OCI-M1 (cell line): ENCODE results near the gene RRAS2.
"Not testable (repeated sequence)": the region's sequence is repeated elsewhere in the genome, so short reads cannot be mapped to it uniquely, and the experiment has no call there.

Source experiments
- DNase-seq: peaks from one replicate; lab custom pipeline; 2025; lab: John Stamatoyannopoulos, UW

The RRAS2 gene

GRCh38 chr11:14306481-14306880 is 52.5 kb downstream of the RRAS2 start:
- no peak for DNase-seq

- DNase-seq = no peak
Observed at GRCh38 chr11:14305649-14306048, 53.3 kb downstream of the RRAS2 start.

- DNase-seq = no peak
Observed at GRCh38 chr11:14304601-14305000, 54.4 kb downstream of the RRAS2 start.

GRCh38 chr11:14300661-14301304 is 58.2 kb downstream of the RRAS2 start:
- DNase-seq = peak; percentile 89

GRCh38 chr11:14299921-14300320 is 59.1 kb downstream of the RRAS2 start:
- DNase-seq = no peak

GRCh38 chr11:14290422-14290821 is 68.6 kb downstream of the RRAS2 start:
- no peak for DNase-seq

GRCh38 chr11:14288189-14288935 is 70.6 kb downstream of the RRAS2 start:
- DNase-seq = no peak

GRCh38 chr11:14278869-14279268 is 80.1 kb downstream of the RRAS2 start:
- not testable (repeated sequence) for DNase-seq

GRCh38 chr11:14275076-14275475 is 83.9 kb downstream of the RRAS2 start:
- no peak for DNase-seq

GRCh38 chr11:14273895-14274294 is 85.1 kb downstream of the RRAS2 start:
- DNase-seq = no peak

GRCh38 chr11:14270690-14271542 is 88.1 kb downstream of the RRAS2 start:
- peak; percentile 91 for DNase-seq

GRCh38 chr11:14269692-14270573 is 89.0 kb downstream of the RRAS2 start:
- no peak for DNase-seq

- no peak for DNase-seq
Observed at GRCh38 chr11:14267861-14268635, 90.9 kb downstream of the RRAS2 start.

GRCh38 chr11:14266622-14267021 is 92.4 kb downstream of the RRAS2 start:
- no peak for DNase-seq

GRCh38 chr11:14264966-14265365 is 94.0 kb downstream of the RRAS2 start:
- no peak for DNase-seq

- no peak for DNase-seq
Observed at GRCh38 chr11:14262271-14262846, 96.6 kb downstream of the RRAS2 start.

- DNase-seq = no peak
Observed at GRCh38 chr11:14261066-14261465, 97.9 kb downstream of the RRAS2 start.

GRCh38 chr11:14259878-14260277 is 99.1 kb downstream of the RRAS2 start:
- DNase-seq = no peak

GRCh38 chr11:14259186-14259784 is 99.7 kb downstream of the RRAS2 start:
- no peak for DNase-seq
